Calu3 (cell line): Measurements from ENCODE around the gene DLGAP1. TPM values are rescaled to one million over a fixed set of nuclear protein-coding genes. Genes with fewer than 3 reads are reported as not detected.
A peak's percentile ranks its signal among the peaks of the same experiment; 100 is the strongest.

ENCODE experiments used
- BruUV-seq: library from RNA; stranded (reverse); fragments of 400-500 nt; replicated peaks from 2 replicates; lab custom pipeline; 2021; lab: Mats Ljungman, UMichigan
- CTCF ChIA-PET: fragments of 300-600 bp; sonication (Branson Sonifier 250); formaldehyde crosslinking; loops from one replicate; lab custom pipeline; 2022; ENCODE audit warnings: antibody characterized with exemption; lab: Charles Lee
- DNase-seq: peaks from one replicate; pipeline ENCODE4 v3.0.0; 2022
- H3K27ac Mint-ChIP-seq: one replicate; pipeline ENCODE4 v1.8.0; 2022; ENCODE audit warnings: mixed read lengths; ENCODE audit not compliant: unreplicated experiment
- H3K27me3 Mint-ChIP-seq: one replicate; pipeline ENCODE4 v1.8.0; 2022; ENCODE audit warnings: mixed read lengths; ENCODE audit not compliant: unreplicated experiment
- H3K36me3 Mint-ChIP-seq: one replicate; pipeline ENCODE4 v1.8.0; 2022; ENCODE audit warnings: mild to moderate bottlenecking, moderate library complexity, mixed read lengths; ENCODE audit not compliant: insufficient read depth, unreplicated experiment
- H3K4me1 Mint-ChIP-seq: one replicate; pipeline ENCODE4 v1.8.0; 2022; ENCODE audit warnings: mild to moderate bottlenecking, low read depth, mixed read lengths; ENCODE audit not compliant: unreplicated experiment
- H3K4me3 Mint-ChIP-seq: one replicate; pipeline ENCODE4 v1.8.0; 2022; ENCODE audit warnings: mild to moderate bottlenecking, low read depth, moderate library complexity, mixed read lengths; ENCODE audit not compliant: unreplicated experiment
- H3K9me3 Mint-ChIP-seq: one replicate; pipeline ENCODE4 v1.8.0; 2022; ENCODE audit warnings: low read depth, mixed read lengths; ENCODE audit not compliant: unreplicated experiment
- CTCF ChIP-seq: fragments of 200-600 bp; IDR thresholded peaks from one replicate; pipeline ENCODE4 v1.8.0; 2022; ENCODE audit warnings: antibody characterized with exemption; ENCODE audit not compliant: unreplicated experiment
- intact Hi-C: fragments of 100-400 bp; cut with micrococcal nuclease; formaldehyde crosslinking; loops from one replicate; pipeline ENCODE4 v1.10.0; 2022; ENCODE audit not compliant: unreplicated experiment
- total RNA-seq: library from RNA; stranded (reverse); gene quantifications from 2 replicates; pipeline ENCODE4 v1.2.3, GENCODE V29; 2022

The DLGAP1 gene
- total RNA-seq, 1 experiment from 2014 or later, result 9.0 TPM

GRCh38 chr18:4107049-4107467 lies 348.0 kb downstream of the DLGAP1 start:
- no peak for TF ChIP-seq CTCF
- CTCF ChIA-PET, result interaction anchor here (0.8 to 1.4 kb wide), 3 partner anchors 24 to 950 kb away, joined by 3 to 9 read pairs (median 7); no protein-coding TSS in a partner anchor
- no peak for DNase-seq
- intact Hi-C loops, result no loop called here
- peaks cover 14% of the 10 kb centered on the region for H3K27me3 Mint-ChIP-seq
- no peaks in the 10 kb centered on the region for H3K9me3 Mint-ChIP-seq
- H3K27ac Mint-ChIP-seq, result no peak overlapping the region
- no peaks in the 10 kb centered on the region for H3K4me1 Mint-ChIP-seq
- no TSS peak for BruUV-seq
- H3K36me3 Mint-ChIP-seq, result no peaks in the 10 kb centered on the region
- H3K4me3 Mint-ChIP-seq, result no peak overlapping the region

- peak; percentile 62 for TF ChIP-seq CTCF
- Mint-ChIP-seq H3K4me1 (no peaks in the 10 kb centered on the region), H3K27ac (no peak overlapping the region), H3K27me3 (peaks cover 13% of the 10 kb centered on the region), H3K9me3 (no peaks in the 10 kb centered on the region), H3K36me3 (no peaks in the 10 kb centered on the region), H3K4me3 (no peak overlapping the region)
- DNase-seq, result peak; percentile 71
- no TSS peak for BruUV-seq
- intact Hi-C loops, result loop anchor here (1.0 kb wide), 1 partner anchor 951 kb away; no protein-coding TSS in a partner anchor
- CTCF ChIA-PET, result interaction anchor here (0.8 to 1.4 kb wide), 3 partner anchors 24 to 950 kb away, joined by 3 to 9 read pairs (median 7); no protein-coding TSS in a partner anchor
Measured at GRCh38 chr18:4106407-4107033, 348.6 kb downstream of the DLGAP1 start.

GRCh38 chr18:4102901-4103300 lies 352.2 kb downstream of the DLGAP1 start:
- Mint-ChIP-seq H3K4me3 (no peak overlapping the region), H3K36me3 (no peaks in the 10 kb centered on the region), H3K27me3 (peaks cover under 1% of the 10 kb centered on the region), H3K9me3 (no peaks in the 10 kb centered on the region), H3K27ac (no peak overlapping the region), H3K4me1 (no peaks in the 10 kb centered on the region)
- no TSS peak for BruUV-seq
- CTCF ChIA-PET, result no interaction called here
- TF ChIP-seq CTCF, result no peak
- DNase-seq, result no peak
- intact Hi-C loops, result no loop called here

GRCh38 chr18:4101009-4101408 lies 354.1 kb downstream of the DLGAP1 start:
- Mint-ChIP-seq H3K36me3 (no peaks in the 10 kb centered on the region), H3K4me3 (no peak overlapping the region), H3K9me3 (no peaks in the 10 kb centered on the region), H3K27me3 (peaks cover 8% of the 10 kb centered on the region), H3K4me1 (no peaks in the 10 kb centered on the region), H3K27ac (no peak overlapping the region)
- TF ChIP-seq CTCF, result no peak
- no TSS peak for BruUV-seq
- intact Hi-C loops, result no loop called here
- no peak for DNase-seq
- CTCF ChIA-PET, result no interaction called here
